LNCAP (cell line): ENCODE data around the gene DOCK1.

Experiments used
- TF ChIP-seq, protein P1 (sequence below): fragments of 450-650 bp; IDR thresholded peaks from 2 replicates; pipeline ENCODE4 v1.5.1; 2017; ENCODE audit warnings: mild to moderate bottlenecking

Gene DOCK1

GRCh38 chr10:127441350-127442219 lies 536.4 kb downstream of the DOCK1 start:
- TF ChIP-seq, protein P1, sequence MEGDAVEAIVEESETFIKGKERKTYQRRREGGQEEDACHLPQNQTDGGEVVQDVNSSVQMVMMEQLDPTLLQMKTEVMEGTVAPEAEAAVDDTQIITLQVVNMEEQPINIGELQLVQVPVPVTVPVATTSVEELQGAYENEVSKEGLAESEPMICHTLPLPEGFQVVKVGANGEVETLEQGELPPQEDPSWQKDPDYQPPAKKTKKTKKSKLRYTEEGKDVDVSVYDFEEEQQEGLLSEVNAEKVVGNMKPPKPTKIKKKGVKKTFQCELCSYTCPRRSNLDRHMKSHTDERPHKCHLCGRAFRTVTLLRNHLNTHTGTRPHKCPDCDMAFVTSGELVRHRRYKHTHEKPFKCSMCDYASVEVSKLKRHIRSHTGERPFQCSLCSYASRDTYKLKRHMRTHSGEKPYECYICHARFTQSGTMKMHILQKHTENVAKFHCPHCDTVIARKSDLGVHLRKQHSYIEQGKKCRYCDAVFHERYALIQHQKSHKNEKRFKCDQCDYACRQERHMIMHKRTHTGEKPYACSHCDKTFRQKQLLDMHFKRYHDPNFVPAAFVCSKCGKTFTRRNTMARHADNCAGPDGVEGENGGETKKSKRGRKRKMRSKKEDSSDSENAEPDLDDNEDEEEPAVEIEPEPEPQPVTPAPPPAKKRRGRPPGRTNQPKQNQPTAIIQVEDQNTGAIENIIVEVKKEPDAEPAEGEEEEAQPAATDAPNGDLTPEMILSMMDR: no peak

- TF ChIP-seq, protein P1: no peak
These were observed 536.9 kb downstream of the DOCK1 start for GRCh38 chr10:127442220-127442525.

DNA sequence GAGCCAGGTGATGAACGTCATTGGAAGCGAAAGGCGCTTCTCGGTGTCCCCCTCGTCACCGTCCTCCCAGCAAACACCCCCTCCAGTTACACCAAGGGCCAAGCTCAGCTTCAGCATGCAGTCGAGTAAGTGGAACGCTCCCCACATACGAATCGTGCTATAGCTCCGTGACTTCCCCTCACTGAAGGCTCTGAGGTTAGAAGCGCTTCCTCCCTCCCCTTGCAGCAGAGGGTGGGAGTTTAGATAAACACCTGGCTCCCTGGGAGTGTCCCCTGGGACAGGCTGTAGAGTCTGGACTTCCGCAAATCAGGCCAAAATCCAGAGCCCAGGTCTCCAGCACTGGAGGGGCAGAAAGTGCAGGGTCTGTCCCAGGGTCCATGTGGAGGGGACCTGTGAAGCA lies 538.9 kb downstream of the DOCK1 start:
- TF ChIP-seq, protein P1: no peak

GRCh38 chr10:127447197-127447596 lies 542.0 kb downstream of the DOCK1 start:
- TF ChIP-seq, protein P1: no peak

DNA sequence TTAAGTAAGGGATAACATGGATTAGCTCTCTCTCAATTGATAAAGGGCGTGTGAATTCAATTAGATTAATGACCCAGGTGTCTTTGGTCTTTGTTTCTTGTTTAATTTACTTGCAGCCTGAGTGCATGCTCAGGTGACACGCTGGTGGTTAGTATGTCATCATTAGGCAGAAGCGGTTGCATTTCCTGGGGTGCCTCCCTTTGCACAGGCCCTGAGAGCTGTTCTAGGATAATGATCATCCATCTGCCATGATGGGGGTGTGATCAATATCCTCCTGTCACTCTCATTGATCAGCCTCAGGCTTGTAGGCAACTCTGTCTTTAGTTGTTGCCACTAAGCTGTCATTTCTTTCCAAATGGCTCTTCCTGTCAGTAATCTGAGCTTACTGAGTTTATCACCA lies 544.3 kb downstream of the DOCK1 start:
- TF ChIP-seq, protein P1: no peak

GRCh38 chr10:127450644-127451043 lies 545.4 kb downstream of the DOCK1 start:
- TF ChIP-seq, protein P1: no peak

DNA sequence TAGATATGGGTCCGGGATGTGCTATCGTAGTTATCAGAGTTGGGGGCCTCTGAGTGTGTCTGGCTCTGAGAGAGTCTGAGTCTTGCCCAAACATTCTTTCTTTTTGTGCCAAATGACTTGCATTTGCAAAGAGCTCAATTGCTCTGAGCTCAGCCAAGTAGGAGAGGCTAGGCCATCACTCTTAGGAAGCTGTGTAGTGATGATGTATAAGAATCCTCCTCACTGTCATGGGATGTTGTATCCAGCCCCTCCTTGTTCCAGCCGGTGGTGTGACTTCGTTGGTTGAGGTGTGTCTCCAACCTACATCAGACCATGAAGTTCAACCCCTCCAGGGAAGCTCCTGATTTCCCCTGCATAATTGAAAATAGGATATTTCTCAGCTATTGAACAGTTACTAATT lies 546.4 kb downstream of the DOCK1 start:
- TF ChIP-seq, protein P1: no peak

DNA sequence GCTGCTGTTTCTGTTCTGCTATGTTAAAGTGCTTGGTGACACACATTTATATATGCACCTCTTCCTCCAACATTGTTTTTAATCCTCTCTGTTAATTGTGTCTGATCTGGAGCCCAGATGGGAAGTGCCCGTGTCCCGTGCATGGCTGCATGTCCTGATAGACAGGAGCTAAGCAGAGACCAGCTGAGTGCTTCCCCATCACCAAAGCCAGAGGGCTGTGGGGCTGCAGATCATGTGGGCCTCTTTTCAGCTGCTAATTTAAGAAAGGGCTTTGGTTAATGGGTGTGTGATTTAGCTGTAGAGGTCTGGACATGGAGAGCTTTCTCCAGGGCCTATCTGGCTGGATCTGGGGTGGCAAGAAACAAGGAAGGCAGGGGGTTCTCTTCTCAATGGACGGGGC lies 547.3 kb downstream of the DOCK1 start:
- TF ChIP-seq, protein P1: no peak
